Suppressor macrophage (primary cell): ENCODE results near the gene TRPM3.

Experiments used
- DNase-seq, 4 experiments: peaks; one replicate each; pipeline ENCODE4 v3.0.0-alpha.2; 2020 to 2022

Gene TRPM3

DNA sequence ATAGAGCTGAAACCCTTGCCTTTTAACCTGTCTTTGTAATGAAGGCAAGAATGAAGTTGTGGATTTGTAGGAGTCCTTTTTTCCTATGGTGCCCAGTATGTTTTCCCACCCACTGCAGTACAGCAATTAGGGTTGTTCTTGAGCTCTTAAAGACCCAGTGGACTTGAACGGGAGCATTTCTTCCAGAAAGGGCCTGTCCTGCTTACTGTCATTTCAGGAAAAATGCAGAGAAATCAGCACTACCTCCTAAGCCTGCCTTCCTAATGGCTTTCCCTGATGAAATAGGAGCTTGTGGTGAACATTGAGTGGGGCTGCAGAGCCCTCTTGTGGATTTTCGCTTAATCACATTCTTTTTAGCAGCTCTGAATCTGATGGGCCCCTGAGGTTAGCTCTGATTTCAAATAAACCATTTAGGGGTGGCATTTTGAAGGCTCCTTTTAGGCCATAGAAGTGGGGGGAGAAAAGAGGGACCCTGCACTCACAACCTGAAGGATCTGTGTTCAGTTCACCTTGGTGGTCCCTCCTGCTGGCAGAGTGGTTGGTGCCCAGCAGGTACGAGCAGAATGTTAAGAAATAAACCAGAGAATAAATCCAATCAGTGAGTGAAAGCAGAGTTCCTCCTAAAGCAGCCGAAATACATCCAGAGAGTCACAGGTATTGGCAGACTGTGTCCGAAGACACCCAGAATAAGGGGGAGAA lies 519.0 kb downstream of the TRPM3 start:
- peak; percentile 81 to 88 (median 84) for DNase-seq

DNA sequence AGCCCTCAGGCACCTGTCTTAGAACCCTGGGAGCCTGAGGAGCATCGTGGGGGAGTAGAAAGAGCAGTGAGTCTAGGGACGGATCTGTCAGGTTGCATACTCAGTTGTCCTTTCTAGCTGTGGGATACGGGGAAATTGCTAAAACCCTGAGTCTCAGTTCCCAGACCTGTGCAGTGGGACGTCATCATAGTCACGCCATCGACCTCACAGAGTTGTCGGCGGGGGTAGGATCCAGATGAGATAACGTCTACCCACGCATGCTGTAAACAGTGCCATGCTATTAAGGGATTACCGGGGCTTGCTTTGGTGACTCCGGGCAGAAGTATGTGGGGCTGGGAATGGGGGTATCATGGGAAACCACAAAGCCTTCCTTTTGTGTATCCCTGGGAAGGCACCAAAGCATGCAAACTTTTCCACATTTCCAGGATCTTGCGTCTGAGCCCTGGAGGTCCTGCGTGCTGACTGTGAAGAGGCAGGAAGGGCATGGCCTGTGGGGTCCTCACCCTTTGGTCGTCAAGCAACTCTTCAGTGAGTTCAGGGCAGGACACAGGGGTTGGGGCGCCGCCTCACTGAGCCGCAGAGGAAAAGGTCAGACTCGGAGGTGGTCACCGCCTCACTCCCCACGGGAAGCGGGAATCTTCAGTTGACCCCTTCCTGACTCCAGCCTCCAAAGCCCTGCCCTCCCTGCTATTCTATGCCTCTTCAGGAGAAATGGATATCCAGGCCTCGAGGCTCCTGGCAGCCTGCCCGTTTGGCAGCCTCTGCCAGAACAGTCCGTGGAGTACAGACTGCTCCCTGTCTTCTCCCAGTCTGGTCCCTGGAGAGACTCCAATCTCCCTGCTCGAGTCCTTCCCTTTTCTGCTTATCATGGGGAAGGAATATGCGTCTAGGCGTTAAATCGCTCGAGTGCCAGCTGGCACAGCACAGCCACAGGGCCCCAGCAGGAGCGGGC lies 520.1 kb downstream of the TRPM3 start:
- peak; percentile 38 to 64 (median 55) for DNase-seq

DNA sequence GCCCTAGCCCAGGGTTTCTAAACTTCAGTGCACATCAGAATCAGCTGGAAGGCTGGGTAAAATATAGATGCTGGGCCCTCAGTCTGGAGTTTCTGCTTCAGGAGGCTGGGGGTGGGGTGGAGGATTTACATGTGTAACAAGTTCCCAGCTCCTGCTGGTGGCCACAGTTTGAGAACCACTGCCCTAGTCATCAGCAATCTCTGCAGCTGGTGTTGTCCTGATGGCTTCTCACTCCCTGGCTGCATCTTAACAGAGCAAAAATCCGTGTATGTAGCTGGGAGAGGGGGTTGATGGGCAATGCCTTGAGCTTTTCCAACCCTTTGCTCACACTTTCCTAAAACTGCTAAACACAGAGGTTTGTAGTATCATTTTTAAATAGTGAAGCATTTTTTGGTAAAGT lies 520.9 kb downstream of the TRPM3 start:
- DNase-seq, result peak in 3 of 4 experiments; percentile 26 to 54 (median 51)

DNA sequence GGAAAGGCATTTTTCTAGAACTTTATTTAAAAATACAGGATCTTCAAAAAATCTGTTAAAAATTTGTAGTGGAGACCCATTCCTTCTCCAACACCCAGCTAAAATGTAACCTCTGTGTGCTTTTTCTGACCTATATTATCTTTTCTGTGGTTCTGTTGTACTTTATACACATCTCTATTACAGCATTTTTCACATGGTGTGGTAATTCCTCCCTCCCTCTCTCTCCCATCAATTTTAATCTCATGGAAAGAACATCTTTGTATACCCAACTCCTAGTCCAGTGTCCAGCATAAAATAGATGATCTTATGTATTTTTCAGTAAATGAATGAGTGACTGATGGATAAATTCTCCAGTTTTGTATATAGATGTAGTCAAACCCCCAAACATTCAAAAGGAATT lies 523.5 kb downstream of the TRPM3 start:
- no peak for DNase-seq

DNA sequence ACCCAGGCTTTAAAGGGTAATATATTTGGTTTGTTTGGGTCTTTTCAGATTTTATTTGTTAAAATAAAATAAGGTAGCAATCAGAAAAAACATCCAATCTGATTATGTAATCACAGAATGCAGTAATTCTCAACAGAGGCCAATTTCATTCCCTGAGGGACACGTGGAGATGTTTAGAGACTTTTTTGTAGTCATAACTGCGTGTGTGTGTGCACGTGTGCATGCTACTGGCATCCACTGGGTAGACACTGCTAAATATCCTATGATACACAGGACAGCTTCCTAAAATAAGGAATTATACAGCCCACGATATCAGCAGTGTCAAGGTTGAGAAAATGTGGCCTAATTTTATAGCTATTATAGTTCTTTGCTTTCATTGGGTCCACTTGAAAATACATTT lies 526.2 kb downstream of the TRPM3 start:
- DNase-seq, result no peak

DNA sequence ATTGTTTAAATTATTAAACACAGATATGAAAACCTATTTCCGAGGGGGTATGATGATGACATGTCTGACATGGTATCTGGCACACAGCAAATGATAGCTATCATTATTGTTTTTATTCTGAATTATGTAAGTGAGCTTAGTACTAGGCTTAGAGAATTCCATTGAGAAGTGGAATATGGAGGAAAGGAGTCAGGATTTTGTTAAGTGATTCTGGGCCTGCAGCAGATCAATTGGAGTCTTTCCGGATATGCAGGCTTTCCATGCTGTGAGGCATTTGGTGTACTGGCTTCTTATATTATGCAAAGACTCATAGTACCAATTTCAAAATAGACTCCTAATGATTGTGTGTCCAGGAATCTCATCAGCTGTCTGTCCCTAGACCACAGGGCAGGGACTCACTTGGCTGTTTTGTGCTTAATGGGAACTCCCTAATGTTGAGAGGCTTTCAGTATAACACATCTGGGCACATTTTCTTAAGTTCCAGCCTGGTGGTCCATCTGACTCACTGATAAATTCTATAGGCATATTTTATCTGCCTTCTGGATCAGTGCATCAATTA lies 527.0 kb downstream of the TRPM3 start:
- DNase-seq, result no peak

DNA sequence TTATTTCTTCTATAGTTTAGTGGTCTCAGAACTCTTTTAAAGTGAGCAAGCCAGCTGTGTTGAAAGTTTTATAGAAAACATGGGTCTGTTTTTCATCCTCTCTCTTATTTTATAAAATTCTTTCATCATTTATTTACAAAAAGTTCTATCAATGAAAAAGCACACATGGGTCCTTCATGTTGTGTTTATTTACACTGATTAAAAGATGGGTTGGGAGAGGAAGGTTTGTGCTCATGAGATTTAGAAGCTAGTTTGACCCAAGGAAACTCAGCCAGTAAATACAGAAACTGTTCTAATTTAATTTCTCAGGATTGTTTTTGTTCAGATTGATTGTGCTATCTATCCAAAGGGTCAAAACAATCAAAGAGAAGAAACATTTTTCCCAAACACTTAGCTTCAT lies 528.2 kb downstream of the TRPM3 start:
- no peak for DNase-seq

DNA sequence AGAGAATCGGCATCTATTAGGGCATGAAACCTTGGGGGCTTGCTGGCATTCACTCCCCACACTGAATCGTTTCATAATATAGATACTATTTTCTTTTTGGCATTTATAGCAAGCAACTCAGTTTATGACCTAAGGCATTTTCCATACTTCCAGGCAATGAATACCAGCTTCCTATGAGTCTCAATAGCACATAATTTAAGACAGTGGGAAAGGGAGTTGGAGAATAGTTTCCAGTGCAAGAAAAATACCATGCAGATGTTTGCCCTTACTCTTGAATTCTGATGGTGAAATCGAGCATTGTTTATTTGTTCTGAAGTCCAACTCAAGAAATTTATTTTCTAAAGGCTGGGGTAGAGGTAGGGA lies 531.1 kb downstream of the TRPM3 start:
- DNase-seq, result no peak

DNA sequence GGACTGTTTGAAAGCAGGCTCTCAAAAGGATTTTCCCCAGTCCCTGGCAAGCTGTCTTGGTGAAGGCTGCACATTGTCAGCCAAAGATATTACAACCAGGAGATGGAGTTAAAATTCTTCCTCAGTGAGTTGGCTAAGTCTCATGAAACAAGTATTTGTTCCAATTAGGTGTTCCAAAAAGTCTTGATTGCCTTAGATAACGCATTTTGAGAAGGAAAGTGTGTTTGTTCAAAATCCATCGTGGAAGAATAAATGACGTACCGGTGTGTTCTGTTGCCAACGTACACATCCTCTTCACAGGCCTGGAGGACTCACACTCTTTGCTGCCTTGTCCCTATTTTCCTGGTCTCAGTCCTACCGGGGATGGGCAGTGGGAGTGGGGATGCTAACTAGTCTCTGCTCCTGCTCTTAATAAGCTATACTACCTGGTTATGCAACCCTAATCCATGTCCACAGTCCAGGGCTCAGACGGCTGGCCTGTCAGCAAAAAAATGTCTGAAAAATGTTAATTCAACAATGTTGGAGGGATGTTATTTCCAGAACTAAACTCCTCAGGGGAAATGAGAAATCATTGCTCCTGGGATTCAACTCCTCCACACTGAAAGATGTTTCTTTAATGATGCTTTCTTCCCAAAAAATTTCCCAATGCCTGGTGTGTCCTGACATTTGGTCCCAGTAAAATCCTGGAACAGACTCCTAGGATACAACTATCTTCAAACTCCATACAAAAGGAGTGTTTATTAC lies 531.7 kb downstream of the TRPM3 start:
- no peak for DNase-seq

DNA sequence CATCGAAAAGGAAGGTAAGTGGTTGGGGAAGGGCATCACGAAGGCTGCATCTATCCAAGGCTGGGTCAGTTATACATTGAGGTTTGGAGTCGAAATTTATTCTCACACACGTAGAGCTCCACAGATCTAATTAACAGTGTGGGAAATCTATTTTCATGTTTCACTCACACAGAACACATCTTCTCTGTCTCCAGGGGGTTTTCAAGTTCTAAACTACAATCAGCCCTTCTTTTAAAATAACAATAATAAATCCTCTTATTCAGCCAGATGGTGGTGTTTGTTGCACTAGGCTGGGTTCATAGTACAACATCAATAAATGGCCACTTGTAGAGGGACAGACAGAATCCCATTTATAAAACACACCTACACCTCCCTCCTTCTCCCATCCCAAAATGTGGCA lies 532.4 kb downstream of the TRPM3 start:
- no peak for DNase-seq

DNA sequence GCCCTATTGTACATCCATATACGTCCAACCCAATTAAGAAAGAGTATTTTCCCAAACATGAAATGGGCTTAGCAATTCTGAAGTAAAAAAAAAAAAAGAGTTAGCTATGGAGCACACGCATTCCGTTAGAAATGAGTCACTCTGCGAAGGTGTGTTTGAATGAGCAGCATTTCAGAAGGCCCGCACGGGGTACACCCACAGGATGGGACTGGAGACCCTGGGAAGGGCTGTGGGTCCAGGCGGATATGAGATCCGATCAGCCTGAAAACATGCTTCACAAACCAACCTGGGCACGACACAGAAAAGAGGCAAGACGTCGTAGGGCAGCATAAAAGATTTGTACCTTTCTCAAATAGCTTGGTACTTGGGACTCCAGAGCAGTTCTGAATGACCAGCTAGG lies 533.0 kb downstream of the TRPM3 start:
- no peak for DNase-seq

DNA sequence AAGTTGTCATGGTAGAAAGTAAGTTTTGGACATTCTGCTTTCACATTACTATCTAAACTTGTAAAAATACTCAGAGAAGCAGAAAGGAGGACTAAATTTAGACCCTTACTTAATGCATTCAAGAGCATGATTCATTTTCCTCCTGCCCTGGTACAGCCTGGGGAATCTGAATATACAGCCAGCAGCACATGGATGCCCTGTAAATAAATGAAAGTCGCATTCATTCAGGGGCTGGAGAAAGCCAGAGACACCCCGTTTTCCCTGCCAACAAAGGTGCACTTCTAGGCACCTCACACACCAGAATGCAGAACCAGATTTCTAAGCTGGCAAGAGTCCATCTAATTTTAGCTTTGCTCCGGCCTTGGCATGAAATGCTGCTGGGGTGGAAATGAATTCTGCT lies 534.2 kb downstream of the TRPM3 start:
- peak in 3 of 4 experiments; percentile 26 to 58 (median 57) for DNase-seq

DNA sequence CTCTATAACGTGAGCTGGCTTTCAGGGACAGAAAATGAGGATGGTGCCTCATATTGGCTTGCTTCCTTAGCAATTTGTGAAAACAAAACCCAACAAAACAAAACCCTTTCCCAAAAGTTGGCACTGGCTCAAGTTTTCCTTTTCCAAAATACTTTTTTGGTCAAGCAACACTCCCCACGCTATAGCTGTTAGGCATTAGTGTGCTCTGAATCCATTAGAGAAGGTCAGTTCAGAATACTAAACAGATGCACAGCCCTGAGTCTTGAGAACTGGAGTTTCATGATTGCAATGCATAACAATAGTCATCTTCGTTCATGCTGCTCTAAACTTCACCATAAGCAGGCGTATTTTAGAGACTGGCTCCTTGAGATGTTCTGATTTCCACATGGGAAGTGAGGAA lies 534.9 kb downstream of the TRPM3 start:
- DNase-seq, result no peak

DNA sequence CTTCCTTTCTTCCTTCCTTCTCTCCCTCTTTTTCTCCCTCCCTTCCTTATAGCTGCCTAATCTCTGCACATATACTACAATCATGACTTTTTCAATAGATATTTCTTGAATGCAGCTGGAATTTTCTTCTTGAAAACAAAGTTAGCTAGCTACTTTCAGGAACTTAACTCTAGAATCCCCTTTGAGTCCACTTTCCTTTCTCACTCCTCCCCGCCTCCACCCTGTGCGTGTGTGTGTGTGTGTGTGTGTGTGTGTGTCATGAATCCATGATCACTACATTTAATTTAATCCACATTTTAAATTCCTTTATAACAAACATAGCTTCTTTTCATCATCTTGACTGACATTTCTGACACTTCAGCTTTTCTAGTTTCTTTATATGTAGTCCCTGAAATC lies 539.5 kb downstream of the TRPM3 start:
- peak in 3 of 4 experiments; percentile 28 to 38 (median 34) for DNase-seq

DNA sequence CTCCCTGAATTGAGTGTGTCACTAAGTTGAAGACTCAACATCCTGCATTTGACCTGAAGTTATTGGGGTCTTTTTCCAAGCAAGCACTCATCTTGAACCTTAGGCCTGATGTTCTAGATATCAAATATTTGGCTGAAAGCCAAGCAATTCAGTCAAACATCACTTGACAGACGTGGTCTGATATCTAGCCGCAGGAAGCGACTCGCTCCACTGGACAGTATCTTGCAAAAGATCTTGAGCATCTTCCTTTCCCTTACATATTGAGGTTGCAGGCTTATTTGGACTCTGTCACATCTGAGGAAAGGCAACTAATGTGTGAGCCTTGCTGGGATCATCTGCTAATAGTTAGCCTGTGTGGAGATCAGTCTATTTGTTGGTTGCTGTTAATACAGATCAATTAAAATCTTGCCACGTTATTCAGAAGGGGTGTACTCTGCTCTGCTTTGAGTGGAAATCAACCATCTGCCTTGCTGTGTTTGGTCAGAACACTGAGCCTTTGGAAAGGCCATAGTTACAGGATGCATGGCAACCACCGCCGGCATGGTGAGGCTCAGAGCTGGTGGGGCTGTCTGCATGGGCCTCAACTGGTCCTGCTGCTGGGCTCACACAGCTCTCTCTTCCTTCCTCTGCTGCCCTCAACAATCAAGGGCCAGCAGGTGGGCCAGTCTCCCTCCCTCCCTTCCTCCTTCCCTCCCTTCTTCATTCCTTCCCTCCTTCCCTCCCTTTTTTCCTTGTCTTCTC lies 540.0 kb downstream of the TRPM3 start:
- peak in 1 of 4 experiments; percentile 22 for DNase-seq

DNA sequence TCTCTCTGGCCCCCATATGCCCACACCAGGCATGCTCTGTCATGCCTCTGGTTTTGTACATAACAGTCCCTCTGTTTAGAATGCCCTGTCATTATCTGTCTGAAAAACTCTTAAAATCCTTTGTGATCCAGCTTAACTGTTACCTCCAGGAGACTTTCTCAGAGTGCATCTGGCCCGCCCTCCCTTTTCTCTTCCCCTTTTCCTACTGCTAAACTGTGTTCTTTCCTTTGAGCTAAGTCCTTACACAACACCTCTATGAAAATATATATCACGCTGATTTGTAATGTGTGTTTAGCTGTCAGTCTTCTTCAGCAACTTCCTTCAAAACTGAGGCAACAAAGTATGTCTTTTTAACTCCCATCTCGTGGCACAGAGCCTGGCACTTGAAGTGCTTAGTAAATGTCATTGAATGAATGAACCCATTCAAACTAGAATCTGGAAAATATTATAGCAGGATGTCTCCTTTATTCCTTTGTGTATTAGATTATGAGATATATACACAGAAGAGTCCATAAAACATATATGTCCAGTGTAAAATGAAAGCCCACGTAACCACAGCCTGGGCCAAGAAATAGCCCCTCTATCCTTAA lies 540.7 kb downstream of the TRPM3 start:
- DNase-seq, result peak; percentile 57 to 83 (median 71)

DNA sequence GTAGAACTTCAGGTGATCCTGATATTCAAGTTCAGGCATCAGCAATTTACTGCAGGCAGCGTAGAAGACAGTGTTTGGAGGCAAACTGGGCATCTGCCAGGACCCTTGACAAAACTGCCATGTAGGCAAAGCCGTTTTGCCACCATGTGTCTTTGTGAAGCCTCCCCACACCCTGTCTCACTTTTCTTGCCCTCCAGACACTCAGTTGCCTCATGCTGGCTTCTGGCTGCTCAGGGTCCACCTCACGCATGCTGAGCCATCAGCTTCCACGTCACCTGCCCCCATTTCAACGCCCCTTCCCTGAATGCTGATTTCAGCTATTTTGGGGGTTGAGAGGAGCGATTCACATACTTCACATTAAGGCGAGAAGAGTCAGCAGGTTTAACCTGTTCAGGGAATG lies 541.7 kb downstream of the TRPM3 start:
- no peak for DNase-seq

DNA sequence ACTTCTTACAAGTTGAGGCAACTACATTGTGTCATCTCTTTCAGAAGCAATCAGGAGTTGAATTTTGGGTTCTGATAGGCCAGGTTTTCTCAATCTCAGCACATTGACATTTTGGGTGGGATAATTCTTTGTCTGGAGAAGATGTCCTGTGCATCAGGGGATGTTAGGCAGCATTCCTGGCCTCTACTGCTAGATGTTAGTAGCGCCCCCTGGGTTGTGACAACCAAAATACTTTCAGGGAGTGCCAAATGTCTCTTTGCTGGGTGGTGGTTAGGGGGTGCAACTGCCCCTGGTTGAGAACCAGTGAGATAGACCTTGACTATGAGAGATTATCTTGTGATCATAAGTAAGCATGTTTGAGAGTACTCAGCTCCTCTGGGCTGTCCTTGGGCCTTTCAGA lies 542.7 kb downstream of the TRPM3 start:
- peak in 1 of 4 experiments; percentile 37 for DNase-seq

DNA sequence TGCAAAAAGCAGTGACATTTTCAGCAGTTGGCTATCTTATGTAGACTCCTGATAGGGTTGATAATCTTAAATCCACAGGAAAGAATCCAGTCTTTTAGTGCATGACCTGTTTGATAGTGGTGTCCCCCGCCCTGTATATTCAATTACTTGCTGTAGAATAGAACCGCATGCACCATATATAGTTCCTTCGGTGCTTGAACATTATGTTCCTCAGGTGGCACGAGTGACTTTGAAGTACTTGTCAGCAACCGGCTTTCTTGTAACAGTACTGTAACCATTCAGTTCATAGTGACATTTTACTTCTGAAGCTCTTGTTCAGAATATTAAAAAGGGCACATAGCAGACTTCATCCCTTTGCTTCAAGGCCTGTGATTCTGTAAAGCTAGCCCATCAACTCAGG lies 543.8 kb downstream of the TRPM3 start:
- no peak for DNase-seq

DNA sequence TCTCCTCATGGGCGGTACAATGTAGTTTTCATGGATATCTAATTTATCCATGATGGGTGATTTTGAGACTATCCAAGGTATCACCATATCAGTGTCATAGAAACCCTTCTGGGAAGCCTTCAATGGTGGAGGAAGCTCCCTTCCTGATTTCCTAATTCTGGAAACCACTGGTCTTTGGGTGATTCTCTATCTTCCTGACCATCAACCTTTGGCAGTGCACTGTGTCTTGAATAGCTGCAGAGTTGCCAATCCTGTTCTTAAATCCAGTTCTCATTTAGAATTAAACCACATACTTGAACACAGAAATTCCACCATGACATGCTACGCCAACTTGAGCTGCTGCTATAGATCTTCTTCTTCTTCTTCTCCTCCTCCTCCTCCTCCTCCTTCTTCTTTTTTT lies 545.3 kb downstream of the TRPM3 start:
- DNase-seq, result peak in 3 of 4 experiments; percentile 23 to 35 (median 30)

DNA sequence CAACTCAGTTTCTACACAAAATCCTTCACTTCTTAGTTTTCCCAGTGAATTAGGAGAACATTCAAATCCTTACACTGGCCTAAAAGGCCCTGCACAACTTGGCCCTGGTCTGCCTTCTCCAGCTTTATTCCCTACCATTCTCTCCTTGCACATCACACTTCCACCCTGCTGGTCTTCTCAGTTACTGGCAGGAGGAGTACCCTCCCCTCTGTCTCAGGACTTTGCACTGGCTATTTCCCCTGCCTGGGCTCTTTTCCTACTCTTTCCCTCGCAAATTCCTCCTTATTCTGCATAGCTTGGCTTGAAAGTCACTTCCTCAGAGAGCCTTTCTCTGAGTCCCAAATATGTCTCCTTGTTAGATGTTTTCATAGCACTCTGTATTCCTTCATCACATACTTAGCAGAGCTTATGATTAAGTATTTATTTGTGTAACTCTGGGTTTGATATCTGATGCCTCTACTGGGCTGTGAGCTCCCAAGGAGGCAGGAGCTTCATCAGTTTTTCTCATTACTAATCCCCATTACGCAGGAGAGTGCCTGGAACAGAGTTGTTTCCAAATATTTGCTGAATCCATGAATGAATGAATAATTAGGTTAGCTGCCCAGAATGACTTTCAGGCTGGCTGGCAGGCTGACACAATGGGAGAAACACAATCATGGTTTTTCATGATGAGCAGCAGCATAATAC lies 547.1 kb downstream of the TRPM3 start:
- no peak for DNase-seq
